Body of pancreas (tissue), 4 donors: Measurements from ENCODE around the gene HOXA6. TPM values are rescaled to one million over a fixed set of nuclear protein-coding genes. Genes with fewer than 3 reads are reported as not detected.

ENCODE experiments used
- ATAC-seq: fragments of 150-250 bp; one replicate; pipeline ENCODE4 v1.9.1; 2016
- DNase-seq, 4 donors: peaks; one replicate each; pipeline ENCODE4 v3.0.0-alpha.2; 2019
- H3K27ac ChIP-seq, 4 donors: fragments of 200-600 bp; sonication (generic); 1 replicate in 3 of 4; 2 replicates in 1 of 4; pipeline versions ENCODE4 v1.5.1 to v1.6.1; 2016 to 2019; ENCODE audit warnings: mild to moderate bottlenecking in 1 of 4, mixed read lengths in 1 of 4, moderate library complexity in 1 of 4
- H3K27me3 ChIP-seq, 2 donors: fragments of 200-600 bp; sonication (generic); one replicate each; pipeline ENCODE4 v1.6.0; 2016; ENCODE audit warnings: mild to moderate bottlenecking in 1 of 2
- H3K36me3 ChIP-seq, 2 donors: fragments of 200-600 bp; sonication (generic); replicated peaks in 1 of 2; 2 replicates each; pipeline ENCODE4 v1.5.1; 2016; ENCODE audit warnings: low read depth in 2 of 2; ENCODE audit not compliant: insufficient read depth in 1 of 2
- H3K4me1 ChIP-seq: fragments of 200-600 bp; sonication (generic); one replicate; pipeline ENCODE4 v1.6.0; 2016
- H3K4me3 ChIP-seq, 2 donors: fragments of 200-600 bp; sonication (generic); 1 replicate in 1 of 2; 2 replicates in 1 of 2; pipeline ENCODE4 v1.5.1; 2016 to 2019
- H3K9me3 ChIP-seq, 3 donors: fragments of 200-600 bp; sonication (generic); 1 replicate in 2 of 3; 2 replicates in 1 of 3; pipeline ENCODE4 v1.5.1; 2016
- POLR2A ChIP-seq, 3 donors: fragments of 450-650 bp; IDR thresholded peaks; one replicate each; pipeline ENCODE4 v1.6.1; 2016; ENCODE audit warnings: antibody characterized with exemption in 3 of 3, mild to moderate bottlenecking in 2 of 3
- WGBS, 2 donors: methylation state at CpG; one replicate each; pipeline ENCODE4 v1.1.5; 2017; 5-methylcytosine and 5-hydroxymethylcytosine counted together
- intact Hi-C: fragments of 100-400 bp; cut with DNase I; formaldehyde crosslinking; loops from one replicate; pipeline ENCODE4 v1.15.1; 2023
- total RNA-seq, 2 donors: library from RNA; depleted of rRNA; stranded (reverse); fragments of >200 nt; gene quantifications; one replicate each; pipeline ENCODE4 v1.1.0, GENCODE V29; 2016
- TF ChIP-seq, protein P1 (sequence below), 7 experiments: fragments of 450-650 bp in 4 of 7; fragments of 200-600 bp in 3 of 7; sonication (generic) in 3 of 7; IDR thresholded peaks; one replicate each; pipeline ENCODE4 v1.5.1; 2016 to 2019; ENCODE audit warnings: antibody characterized with exemption in 7 of 7

HOXA6 gene
- total RNA-seq, 2 donors from 2014 or later: not detected

DNA sequence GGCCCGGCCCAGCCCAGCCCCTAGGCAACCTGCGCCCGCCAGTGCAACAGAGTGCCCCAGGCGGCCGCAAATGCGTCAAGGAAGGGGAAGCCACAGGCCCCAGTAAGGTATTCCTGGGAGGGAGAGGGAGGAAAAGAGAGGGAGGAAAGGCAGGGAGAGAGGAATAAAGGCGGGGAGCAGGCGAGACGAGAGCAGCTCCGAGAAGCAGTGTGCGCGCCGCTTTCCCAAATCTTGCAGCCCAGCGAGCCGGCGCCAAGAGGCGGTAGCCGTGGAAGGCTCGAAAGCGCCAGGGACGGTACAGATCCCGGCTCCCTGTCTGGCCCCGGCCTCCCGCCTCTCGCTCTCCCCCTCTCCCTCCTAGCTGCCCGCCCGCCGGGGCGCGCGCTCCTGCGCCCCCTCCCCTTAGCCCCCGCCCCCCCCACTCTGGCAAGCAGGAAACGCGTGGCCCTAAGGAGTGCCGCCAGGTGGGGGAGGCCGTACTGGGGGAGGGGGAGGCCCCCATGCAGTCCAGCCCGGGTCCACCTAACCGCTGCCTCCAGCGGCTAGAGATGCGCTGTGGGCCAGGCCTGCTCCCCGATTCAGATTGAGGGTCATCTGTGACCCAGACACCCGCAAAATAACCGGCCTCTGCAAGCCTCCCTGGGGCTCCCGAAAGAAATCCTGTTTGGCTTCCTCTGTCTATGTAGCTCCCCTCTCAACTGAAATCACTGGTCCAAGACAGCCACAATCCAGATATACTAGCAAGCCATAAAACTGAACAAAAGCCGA lies 22.3 kb upstream of the HOXA6 start:
- ATAC-seq (no peak), DNase-seq (no peak)
- Histone ChIP-seq H3K27ac (no peak overlapping the region), H3K9me3 (no peaks in the 10 kb centered on the region), H3K4me3 (no peak overlapping the region), H3K36me3 (no peaks in the 10 kb centered on the region), H3K4me1 (peaks cover 30% of the 10 kb centered on the region), H3K27me3 (peaks cover 5 to 92% of the 10 kb centered on the region in 2 donors)
- TF ChIP-seq POLR2A (IDR thresholded peaks at IDR 0.05): no peak
- TF ChIP-seq, protein P1, sequence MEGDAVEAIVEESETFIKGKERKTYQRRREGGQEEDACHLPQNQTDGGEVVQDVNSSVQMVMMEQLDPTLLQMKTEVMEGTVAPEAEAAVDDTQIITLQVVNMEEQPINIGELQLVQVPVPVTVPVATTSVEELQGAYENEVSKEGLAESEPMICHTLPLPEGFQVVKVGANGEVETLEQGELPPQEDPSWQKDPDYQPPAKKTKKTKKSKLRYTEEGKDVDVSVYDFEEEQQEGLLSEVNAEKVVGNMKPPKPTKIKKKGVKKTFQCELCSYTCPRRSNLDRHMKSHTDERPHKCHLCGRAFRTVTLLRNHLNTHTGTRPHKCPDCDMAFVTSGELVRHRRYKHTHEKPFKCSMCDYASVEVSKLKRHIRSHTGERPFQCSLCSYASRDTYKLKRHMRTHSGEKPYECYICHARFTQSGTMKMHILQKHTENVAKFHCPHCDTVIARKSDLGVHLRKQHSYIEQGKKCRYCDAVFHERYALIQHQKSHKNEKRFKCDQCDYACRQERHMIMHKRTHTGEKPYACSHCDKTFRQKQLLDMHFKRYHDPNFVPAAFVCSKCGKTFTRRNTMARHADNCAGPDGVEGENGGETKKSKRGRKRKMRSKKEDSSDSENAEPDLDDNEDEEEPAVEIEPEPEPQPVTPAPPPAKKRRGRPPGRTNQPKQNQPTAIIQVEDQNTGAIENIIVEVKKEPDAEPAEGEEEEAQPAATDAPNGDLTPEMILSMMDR (IDR thresholded peaks at IDR 0.05): no peak
- intact Hi-C loops: loop anchor here (10.0 kb wide), 1 partner anchor 315 kb away; no protein-coding TSS in a partner anchor
- 4 to 6% methylated on average over 18 to 44 of the region's 46 CpGs for WGBS, 2 donors

DNA sequence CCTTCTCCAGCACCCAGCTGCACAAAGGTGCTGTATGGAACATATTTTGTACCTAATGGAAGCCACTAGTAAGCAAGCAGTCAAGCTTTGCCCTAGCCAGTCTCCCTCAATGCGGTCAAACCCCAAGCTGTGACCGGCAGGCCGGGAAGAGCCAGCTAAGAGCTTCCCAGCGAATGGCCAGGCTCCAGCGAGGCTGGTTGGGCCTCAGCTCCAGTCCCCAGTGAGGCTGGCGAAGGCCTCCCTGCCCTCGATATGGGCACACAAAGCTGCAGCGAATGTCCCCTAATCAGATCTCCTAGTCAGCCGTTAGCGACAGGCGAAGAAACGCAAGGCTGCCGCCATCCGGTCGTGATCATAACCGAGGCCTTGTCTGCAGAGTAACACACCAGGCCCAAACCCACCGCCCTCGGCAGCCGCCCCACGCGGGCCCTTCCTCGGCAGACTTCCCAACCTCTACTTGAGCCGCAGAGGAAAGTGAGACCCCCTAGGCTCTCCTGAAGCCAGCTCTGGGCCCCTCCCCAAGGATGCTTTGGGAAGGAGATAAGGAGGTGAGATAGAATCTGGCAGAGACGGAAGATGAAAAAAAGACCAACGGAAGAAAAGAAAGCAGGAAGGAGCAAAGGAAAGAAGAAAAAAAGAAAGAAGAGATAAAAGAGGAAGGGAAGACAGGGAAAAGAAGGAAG lies 20.8 kb upstream of the HOXA6 start:
- Histone ChIP-seq H3K4me3 (no peak overlapping the region), H3K27me3 (peaks cover 2 to 88% of the 10 kb centered on the region in 2 donors), H3K9me3 (no peaks in the 10 kb centered on the region), H3K4me1 (peaks cover 23% of the 10 kb centered on the region), H3K27ac (no peak overlapping the region), H3K36me3 (no peaks in the 10 kb centered on the region)
- WGBS, 2 donors: 5 to 17% methylated on average over 25 of the region's 25 CpGs
- intact Hi-C loops: loop anchor here (10.0 kb wide), 1 partner anchor 314 kb away; no protein-coding TSS in a partner anchor
- TF ChIP-seq, protein P1 (IDR thresholded peaks at IDR 0.05): no peak
- TF ChIP-seq POLR2A (IDR thresholded peaks at IDR 0.05): no peak
- ATAC-seq: no peak
- DNase-seq: no peak

DNA sequence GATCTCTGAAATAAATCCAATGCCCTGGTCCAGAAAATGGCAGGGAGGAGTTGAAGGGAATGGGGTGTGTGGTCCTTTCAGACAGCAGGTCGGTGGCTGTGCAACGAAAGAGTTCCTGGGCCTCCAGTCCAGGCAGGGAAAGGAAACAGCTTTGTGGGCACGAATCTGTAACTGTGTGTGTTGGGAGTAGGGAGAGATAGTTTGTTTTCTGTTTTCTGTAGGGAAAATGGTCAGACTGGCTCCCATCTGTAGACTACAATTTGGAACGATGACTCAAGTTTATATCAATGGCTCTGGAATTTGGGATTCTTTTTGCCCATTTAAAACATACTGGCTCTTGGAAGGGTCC lies 20.3 kb upstream of the HOXA6 start:
- no peak overlapping the region for H3K4me3 ChIP-seq
- peaks cover 18% of the 10 kb centered on the region for H3K4me1 ChIP-seq

DNA sequence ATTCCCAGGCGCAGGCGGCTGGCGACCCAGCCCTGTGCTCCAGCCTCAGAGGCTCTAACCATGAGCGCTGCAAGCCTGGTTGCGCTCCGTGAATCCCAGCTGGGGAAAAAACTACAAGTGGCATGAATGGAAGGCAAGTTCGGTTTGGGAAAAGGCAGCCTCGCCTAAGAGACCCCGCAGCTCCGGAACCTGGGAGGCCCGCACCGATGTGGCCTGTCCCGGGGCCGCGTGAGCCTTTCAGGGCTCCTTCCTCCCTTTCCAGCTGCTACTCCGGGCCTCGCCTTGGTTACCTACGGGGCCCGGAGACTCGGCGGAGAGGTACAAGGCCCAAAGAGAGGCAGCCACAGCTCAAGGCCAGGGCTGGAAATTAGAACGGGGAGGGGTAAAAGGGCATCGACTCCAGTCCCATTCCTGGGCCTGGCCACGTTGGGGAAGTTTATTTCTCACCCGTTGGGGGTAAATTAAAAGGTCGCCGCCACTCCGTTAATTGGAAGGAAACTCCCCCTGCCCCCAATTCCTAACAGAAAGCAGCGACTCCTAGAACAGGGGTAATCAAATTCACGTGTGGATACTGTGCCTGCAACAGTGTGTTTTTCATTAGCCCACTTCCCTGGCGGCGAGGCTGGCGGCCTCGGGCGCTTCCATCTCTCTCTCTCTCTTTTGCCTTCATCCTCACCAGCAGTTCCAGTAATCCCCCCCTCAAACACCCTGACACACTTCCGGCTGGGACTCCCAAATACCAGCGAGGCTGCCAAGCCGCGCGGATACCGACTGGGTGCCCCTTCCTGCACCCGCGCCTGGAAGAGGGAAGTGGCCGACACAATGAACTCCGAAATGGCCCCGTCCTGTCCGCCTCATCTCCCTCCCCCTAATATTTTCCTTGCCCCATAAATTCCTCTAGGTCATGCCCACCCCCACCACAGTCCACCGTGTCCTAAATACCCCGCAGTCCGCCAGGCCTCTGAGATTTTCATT lies 19.2 kb upstream of the HOXA6 start:
- no peak for DNase-seq
- peaks cover 0 to 76% of the 10 kb centered on the region in 2 donors for H3K27me3 ChIP-seq

More for the DNA sequence above, 20.3 kb upstream of the HOXA6 start:
- intact Hi-C loops: loop anchor here (10.0 kb wide), 1 partner anchor 313 kb away; no protein-coding TSS in a partner anchor
- H3K36me3 ChIP-seq: no peaks in the 10 kb centered on the region
- WGBS, 2 donors: 12 to 23% methylated on average over 4 of the region's 4 CpGs
- TF ChIP-seq, protein P1 (IDR thresholded peaks at IDR 0.05): no peak
- DNase-seq (no peak), ATAC-seq (no peak)
- peaks cover 0 to 87% of the 10 kb centered on the region in 2 donors for H3K27me3 ChIP-seq
- no peaks in the 10 kb centered on the region for H3K9me3 ChIP-seq
- no peak overlapping the region for H3K27ac ChIP-seq

More for the DNA sequence above, 19.2 kb upstream of the HOXA6 start:
- Histone ChIP-seq H3K4me3 (no peak overlapping the region), H3K4me1 (peaks cover 12% of the 10 kb centered on the region), H3K27ac (no peak overlapping the region), H3K36me3 (no peaks in the 10 kb centered on the region), H3K9me3 (no peaks in the 10 kb centered on the region)
- no peak for ATAC-seq
- intact Hi-C loops: loop anchor here (10.0 kb wide), 1 partner anchor 312 kb away; no protein-coding TSS in a partner anchor
- WGBS, 2 donors: 8 to 19% methylated on average over 37 to 50 of the region's 50 CpGs
- TF ChIP-seq, protein P1 (IDR thresholded peaks at IDR 0.05): no peak
- TF ChIP-seq POLR2A (IDR thresholded peaks at IDR 0.05): no peak
